Measurements from ENCODE around the gene MYO1D. TPM values are rescaled to one million over a fixed set of nuclear protein-coding genes. Genes with fewer than 3 reads are reported as not detected.

The MYO1D gene
- total RNA-seq, 1 experiment from 2014 or later = 23.5 TPM

- Histone ChIP-seq H3F3A (ENCODE audit: low read length, unreplicated experiment) (no peaks in the 10 kb centered on the region), H3K9ac (ENCODE audit: low read length) (no peak overlapping the region), H3K4me2 (ENCODE audit: low read length) (no peak overlapping the region), H3K4me1 (ENCODE audit: insufficient read depth, low read length) (no peaks in the 10 kb centered on the region), H3K4me3 (ENCODE audit: low read length) (no peak overlapping the region), H3K36me3 (ENCODE audit: low read depth, low read length) (no peaks in the 10 kb centered on the region), H3K27me3 (ENCODE audit: low read length) (no peaks in the 10 kb centered on the region), H3K79me2 (ENCODE audit: low read length) (0 out of 2 replicates have a peak, but pooled peaks cover 3% of the 10 kb centered on the region), H3K9me3 (ENCODE audit: low read length) (no peaks in the 10 kb centered on the region), H3K9me2 (replicated peaks; ENCODE audit: low read length) (no peaks in the 10 kb centered on the region), H4K20me1 (ENCODE audit: low read length) (no peaks in the 10 kb centered on the region; the same call in 1 of the 2 replicates), H2AFZ (ENCODE audit: low read length) (no peak overlapping the region), H3K27ac (ENCODE audit: low read length) (no peak overlapping the region)
- BruUV-seq (replicated peaks) = no TSS peak
- no peak for TF ChIP-seq EZH2phosphoT487 (IDR thresholded peaks at IDR 0.05; ENCODE audit: borderline replicate concordance, low read length)
- no peak for TF ChIP-seq CTCF (conservative IDR thresholded peaks at IDR 0.05; ENCODE audit: low read depth, low read length)
- TF ChIP-seq EZH2 (IDR thresholded peaks at IDR 0.05; ENCODE audit: low read length, unreplicated experiment) = no peak
- ChIA-PET POLR2A (ENCODE audit: unreplicated experiment) (no interaction called here), CTCF (no interaction called here)
- intact Hi-C loops (cut with micrococcal nuclease) = no loop called here
- no peak for DNase-seq
- ATAC-seq = no peak
Observed at GRCh38 chr17:32846143-32846542, 30.8 kb downstream of the MYO1D start.

DNA sequence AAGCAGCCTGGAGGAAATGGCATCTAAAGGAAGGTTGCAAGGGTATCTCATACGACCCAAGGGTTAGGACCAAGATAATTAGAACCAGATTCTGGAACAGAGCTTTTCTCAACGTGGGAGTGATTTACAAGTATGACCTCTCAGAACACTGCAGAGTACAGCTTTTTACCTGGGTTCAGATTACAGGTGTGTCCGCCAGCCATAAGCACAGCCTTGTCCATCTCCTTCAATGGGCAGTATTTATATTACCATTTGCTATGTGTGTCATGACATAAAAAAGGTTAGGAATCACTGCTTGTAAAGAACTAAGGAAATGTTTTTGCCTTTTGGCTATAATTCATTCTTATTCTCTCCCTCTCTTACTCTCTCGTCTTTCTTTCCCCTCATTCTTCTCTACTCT, 36.7 kb downstream of the MYO1D start:
- POLR2A ChIA-PET (ENCODE audit: unreplicated experiment) = no interaction called here
- Histone ChIP-seq H3K27ac (ENCODE audit: low read length) (no peak overlapping the region), H3K36me3 (ENCODE audit: low read depth, low read length) (no peaks in the 10 kb centered on the region)

More for the DNA sequence above, 36.7 kb downstream of the MYO1D start:
- Histone ChIP-seq H3K9ac (ENCODE audit: low read length) (no peak overlapping the region), H4K20me1 (ENCODE audit: low read length) (no peaks in the 10 kb centered on the region), H2AFZ (ENCODE audit: low read length) (no peak overlapping the region), H3K4me1 (ENCODE audit: insufficient read depth, low read length) (no peaks in the 10 kb centered on the region), H3K4me2 (ENCODE audit: low read length) (no peak overlapping the region), H3K79me2 (ENCODE audit: low read length) (no peaks in the 10 kb centered on the region), H3K4me3 (ENCODE audit: low read length) (no peak overlapping the region), H3K27me3 (ENCODE audit: low read length) (no peaks in the 10 kb centered on the region), H3K9me3 (ENCODE audit: low read length) (no peaks in the 10 kb centered on the region), H3K9me2 (replicated peaks; ENCODE audit: low read length) (no peaks in the 10 kb centered on the region), H3F3A (ENCODE audit: low read length, unreplicated experiment) (no peaks in the 10 kb centered on the region)
- CTCF ChIA-PET = no interaction called here
- intact Hi-C loops (cut with micrococcal nuclease) = no loop called here
- no peak for TF ChIP-seq CTCF (conservative IDR thresholded peaks at IDR 0.05; ENCODE audit: low read depth, low read length)
- no peak for TF ChIP-seq EZH2 (IDR thresholded peaks at IDR 0.05; ENCODE audit: low read length, unreplicated experiment)
- no peak for TF ChIP-seq EZH2phosphoT487 (IDR thresholded peaks at IDR 0.05; ENCODE audit: borderline replicate concordance, low read length)
- no TSS peak for BruUV-seq (replicated peaks)
- no peak for ATAC-seq
- no peak for DNase-seq
